ENCODE data around the gene REX1BD. TPM values are rescaled to one million over a fixed set of nuclear protein-coding genes. Genes with fewer than 3 reads are reported as not detected.

The REX1BD gene
- total and polyA plus RNA-seq, 2 of the 13 experiments (the other 11 are each of a cell fraction or from before 2014, with no cell fraction given) = 7.5 to 25.4 TPM

GRCh38 chr19:18571564-18572344, 16.8 kb upstream of the REX1BD start, which contains the start of gene UBA52 (continued):
- TF ChIP-seq ZNF773 (CRISPR knock-in tag; IDR thresholded peaks at IDR 0.05; ENCODE audit: borderline replicate concordance) = no peak
- no peak for TF ChIP-seq ZNF816 (CRISPR knock-in tag; IDR thresholded peaks at IDR 0.05; ENCODE audit: borderline replicate concordance)
- TF ChIP-seq ARNTL (CRISPR knock-in tag; IDR thresholded peaks at IDR 0.05) = peak; percentile 95
- peak; percentile 80; the same call in 1 of the 2 replicates for TF ChIP-seq ELK4 (CRISPR knock-in tag; IDR thresholded peaks at IDR 0.05; ENCODE audit: borderline replicate concordance)
- TF ChIP-seq ZNF605 (CRISPR knock-in tag; IDR thresholded peaks at IDR 0.05) = peak; percentile 81; the same call in 1 of the 2 replicates
- peak; percentile 90; the same call in 1 of the 2 replicates for TF ChIP-seq ZNF691 (CRISPR knock-in tag; IDR thresholded peaks at IDR 0.05; ENCODE audit: borderline replicate concordance, low read depth)
- peak; percentile 92 for TF ChIP-seq TBX2 (CRISPR knock-in tag; IDR thresholded peaks at IDR 0.05; ENCODE audit: borderline replicate concordance)
- TF ChIP-seq MBNL3 (CRISPR knock-in tag; conservative IDR thresholded peaks at IDR 0.05) = no peak
- no peak for TF ChIP-seq ZNF432 (CRISPR knock-in tag; IDR thresholded peaks at IDR 0.05; ENCODE audit: borderline replicate concordance)
- no peak for TF ChIP-seq PRMT3 (CRISPR knock-in tag; IDR thresholded peaks at IDR 0.05; ENCODE audit: borderline replicate concordance, low read depth)
- TF ChIP-seq ATF5 (CRISPR knock-in tag; IDR thresholded peaks at IDR 0.05; ENCODE audit: low read depth) = 0 out of 2 replicates have a peak, but pooled peaks have one; percentile 82
- no peak; the same call in 1 of the 2 replicates for TF ChIP-seq DZIP1 (CRISPR knock-in tag; IDR thresholded peaks at IDR 0.05)
- TF ChIP-seq ZSCAN25 (CRISPR knock-in tag; IDR thresholded peaks at IDR 0.05) = peak; percentile 87
- no peak for TF ChIP-seq ADNP (CRISPR knock-in tag; IDR thresholded peaks at IDR 0.05)
- no peak for TF ChIP-seq MTERF4 (CRISPR knock-in tag; IDR thresholded peaks at IDR 0.05)
- 0 out of 2 replicates have a peak, but pooled peaks have one; percentile 47 for TF ChIP-seq ZBTB34 (CRISPR knock-in tag; IDR thresholded peaks at IDR 0.05)
